ENCODE results near the gene MAP9. TPM values are rescaled to one million over a fixed set of nuclear protein-coding genes. Genes with fewer than 3 reads are reported as not detected.

The MAP9 gene
- total RNA-seq, 1 donor from 2014 or later, result 16.2 TPM

DNA sequence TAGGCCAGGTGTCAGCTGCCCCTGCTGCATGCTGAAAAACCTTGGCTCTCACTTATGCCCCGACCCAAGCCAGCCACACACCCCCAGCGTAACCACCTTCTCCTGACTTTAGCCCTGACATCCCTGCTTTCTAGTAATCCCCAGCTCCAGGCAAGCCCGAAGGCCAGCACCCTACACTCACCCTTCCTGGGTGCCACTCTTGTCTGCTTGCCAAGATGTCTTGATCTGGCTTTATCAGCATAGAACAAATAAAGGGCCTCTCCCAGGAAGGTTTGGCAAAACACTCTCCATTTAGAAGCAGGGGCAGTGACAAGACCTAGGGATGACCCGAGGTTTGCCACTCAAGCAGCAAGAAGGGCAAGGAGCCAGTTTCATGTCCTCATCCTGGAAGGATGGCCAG, 6.8 kb upstream of the MAP9 start:
- Histone ChIP-seq H3K4me1 (no peaks in the 10 kb centered on the region), H3K36me3 (no peaks in the 10 kb centered on the region), H3K27ac (no peak overlapping the region), H3K9me3 (no peaks in the 10 kb centered on the region), H3K4me3 (no peak overlapping the region), H3K27me3 (no peaks in the 10 kb centered on the region)
- intact Hi-C loops (cut with DNase I), result no loop called here
- TF ChIP-seq CTCF (IDR thresholded peaks at IDR 0.05), result no peak
- DNase-seq (no peak), ATAC-seq (peak; percentile 28)

GRCh38 chr4:155377276-155377675, 511 bp upstream of the MAP9 start:
- Histone ChIP-seq H3K9me3 (no peaks in the 10 kb centered on the region), H3K36me3 (no peaks in the 10 kb centered on the region), H3K4me3 (peak overlapping the region; percentile 61), H3K27ac (no peak overlapping the region), H3K4me1 (peaks cover 9% of the 10 kb centered on the region), H3K27me3 (no peaks in the 10 kb centered on the region)
- ATAC-seq (no peak), DNase-seq (no peak)
- no peak for TF ChIP-seq CTCF (IDR thresholded peaks at IDR 0.05)
- intact Hi-C loops (cut with DNase I), result no loop called here

DNA sequence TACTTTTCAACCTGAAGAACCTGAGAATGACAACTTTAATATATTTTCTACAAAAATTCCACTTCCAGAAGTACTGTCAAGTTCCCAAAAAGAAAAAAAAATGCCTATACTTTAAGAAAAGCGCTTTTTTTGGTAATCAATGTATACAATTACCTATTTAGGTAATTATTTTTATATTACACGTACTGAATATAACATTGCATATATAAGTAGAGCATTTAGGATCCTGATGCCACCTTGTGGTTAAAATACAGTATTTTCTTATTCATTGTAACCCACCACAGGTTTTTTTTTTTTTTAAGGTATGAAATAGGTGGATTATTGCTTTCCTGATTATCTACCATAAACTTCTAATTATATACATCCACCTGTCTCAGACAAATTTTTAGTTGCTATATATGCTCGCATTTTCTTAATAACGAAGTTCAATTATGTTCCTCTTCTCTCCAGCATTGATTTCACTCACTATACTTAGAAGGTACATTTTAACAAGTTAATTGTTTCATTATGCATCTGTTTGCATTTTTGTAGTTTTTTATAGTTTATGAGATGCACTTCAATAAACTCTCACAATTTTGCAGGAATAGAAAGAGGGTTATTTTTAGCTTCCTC, 5.2 kb downstream of the MAP9 start:
- Histone ChIP-seq H3K36me3 (peaks cover 5% of the 10 kb centered on the region), H3K4me3 (no peak overlapping the region), H3K9me3 (no peaks in the 10 kb centered on the region), H3K27ac (no peak overlapping the region), H3K4me1 (peaks cover 9% of the 10 kb centered on the region), H3K27me3 (no peaks in the 10 kb centered on the region)
- DNase-seq, result no peak
- TF ChIP-seq CTCF (IDR thresholded peaks at IDR 0.05), result peak; percentile 49
- no peak for ATAC-seq
- intact Hi-C loops (cut with DNase I), result no loop called here

DNA sequence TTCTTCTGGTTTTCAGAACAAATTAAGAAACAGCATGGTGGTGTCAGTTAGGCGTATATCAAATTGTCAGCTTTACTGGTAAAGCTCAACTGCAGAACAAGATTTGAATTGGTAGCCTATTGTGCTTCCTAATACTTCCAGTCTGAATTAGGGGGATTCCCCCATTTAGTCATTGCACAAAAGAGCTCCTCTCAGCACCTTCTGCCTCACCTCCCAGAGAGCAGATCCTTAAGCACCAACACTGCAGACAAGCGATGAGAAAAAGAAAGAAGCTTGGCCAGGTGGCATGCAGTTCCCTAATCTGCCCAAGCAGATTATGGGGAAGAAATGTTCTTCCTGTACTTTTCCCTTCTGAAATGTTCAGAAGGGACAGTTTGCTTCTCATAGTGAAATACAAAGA, 9.2 kb downstream of the MAP9 start:
- ATAC-seq (no peak), DNase-seq (no peak)
- no peak for TF ChIP-seq CTCF (IDR thresholded peaks at IDR 0.05)
- H3K36me3 ChIP-seq, result peaks cover 5% of the 10 kb centered on the region
- H3K4me3 ChIP-seq, result no peak overlapping the region
- no peak overlapping the region for H3K27ac ChIP-seq
- no peaks in the 10 kb centered on the region for H3K9me3 ChIP-seq
- no peaks in the 10 kb centered on the region for H3K27me3 ChIP-seq
- intact Hi-C loops (cut with DNase I), result no loop called here
- H3K4me1 ChIP-seq, result no peaks in the 10 kb centered on the region

DNA sequence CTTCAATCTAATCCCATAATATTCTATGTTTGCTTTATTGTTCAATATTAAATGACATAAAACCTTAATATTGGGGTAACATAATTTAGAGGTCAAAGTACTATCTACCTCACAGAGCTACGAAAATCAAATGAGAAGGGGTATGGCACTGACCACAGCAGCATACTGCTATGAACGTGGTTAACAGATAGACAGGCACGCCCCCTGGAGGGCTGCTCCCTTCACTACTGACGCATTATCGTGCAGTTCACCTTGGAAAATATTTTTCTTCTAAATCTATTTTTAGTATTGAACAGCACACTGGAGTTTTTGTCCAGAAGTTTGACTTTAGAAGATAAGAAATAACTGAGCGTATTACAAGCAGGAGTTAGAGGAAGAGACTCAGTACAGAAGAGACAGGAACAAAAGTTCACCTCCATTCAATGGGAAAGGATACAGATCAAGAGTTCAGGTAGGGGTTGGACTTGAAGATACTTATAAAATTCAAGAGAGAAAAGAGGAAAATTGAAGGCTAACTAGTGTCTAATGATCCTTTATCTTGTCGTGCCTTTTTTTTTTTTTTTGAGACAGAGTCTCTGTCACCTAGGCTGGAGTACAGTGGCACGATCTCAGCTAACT, 22.7 kb downstream of the MAP9 start:
- peak; percentile 75 for DNase-seq

More for the DNA sequence above, 22.7 kb downstream of the MAP9 start:
- H3K4me3 ChIP-seq, result no peak overlapping the region
- H3K27me3 ChIP-seq, result no peaks in the 10 kb centered on the region
- no peak overlapping the region for H3K27ac ChIP-seq
- intact Hi-C loops (cut with DNase I), result no loop called here
- ATAC-seq, result peak; percentile 89
- no peaks in the 10 kb centered on the region for H3K36me3 ChIP-seq
- H3K9me3 ChIP-seq, result no peaks in the 10 kb centered on the region
- no peaks in the 10 kb centered on the region for H3K4me1 ChIP-seq
- peak; percentile 71 for TF ChIP-seq CTCF (IDR thresholded peaks at IDR 0.05)
